HG02885 (cell line): Measurements from ENCODE around the gene RDH5.
A peak's percentile ranks its signal among the peaks of the same experiment; 100 is the strongest.

ENCODE experiments used
- ATAC-seq: cut with Tn5 transposase; IDR thresholded peaks from one replicate; pipeline ENCODE4 v1.9.1; 2021; ENCODE audit warnings: mild to moderate bottlenecking; ENCODE audit not compliant: unreplicated experiment, poor library complexity

Gene RDH5, protein sequence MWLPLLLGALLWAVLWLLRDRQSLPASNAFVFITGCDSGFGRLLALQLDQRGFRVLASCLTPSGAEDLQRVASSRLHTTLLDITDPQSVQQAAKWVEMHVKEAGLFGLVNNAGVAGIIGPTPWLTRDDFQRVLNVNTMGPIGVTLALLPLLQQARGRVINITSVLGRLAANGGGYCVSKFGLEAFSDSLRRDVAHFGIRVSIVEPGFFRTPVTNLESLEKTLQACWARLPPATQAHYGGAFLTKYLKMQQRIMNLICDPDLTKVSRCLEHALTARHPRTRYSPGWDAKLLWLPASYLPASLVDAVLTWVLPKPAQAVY

DNA sequence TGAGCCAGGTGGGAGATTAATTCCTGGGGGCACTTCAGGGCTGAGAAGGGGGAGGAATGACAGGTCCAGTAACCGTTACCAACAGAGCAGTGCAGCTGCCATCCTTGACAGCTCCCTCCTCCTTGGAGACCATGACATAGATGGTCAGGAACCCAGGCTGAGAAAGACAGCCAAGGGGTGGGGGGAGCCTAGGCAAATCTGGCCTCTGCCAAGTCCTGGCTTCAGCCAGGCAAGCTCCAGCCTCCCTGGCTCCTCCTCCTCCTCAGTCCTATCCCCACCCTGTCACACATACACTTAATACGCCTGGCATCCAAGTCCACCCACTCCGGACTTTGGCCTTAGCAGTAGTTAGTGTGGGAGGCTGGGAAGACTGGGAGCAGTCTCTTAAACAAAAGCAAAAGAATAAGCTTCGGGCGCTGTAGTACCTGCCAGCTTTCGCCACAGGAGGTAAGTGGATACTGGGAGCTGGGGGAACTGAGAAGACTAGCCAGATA, at the start of gene RDH5:
Gene RDH5, plus strand, starts transcription at position 323 of the 494 bp plus-strand sequence. CDS start 792 bp downstream, outside the sequence.
- ATAC-seq: no peak

DNA sequence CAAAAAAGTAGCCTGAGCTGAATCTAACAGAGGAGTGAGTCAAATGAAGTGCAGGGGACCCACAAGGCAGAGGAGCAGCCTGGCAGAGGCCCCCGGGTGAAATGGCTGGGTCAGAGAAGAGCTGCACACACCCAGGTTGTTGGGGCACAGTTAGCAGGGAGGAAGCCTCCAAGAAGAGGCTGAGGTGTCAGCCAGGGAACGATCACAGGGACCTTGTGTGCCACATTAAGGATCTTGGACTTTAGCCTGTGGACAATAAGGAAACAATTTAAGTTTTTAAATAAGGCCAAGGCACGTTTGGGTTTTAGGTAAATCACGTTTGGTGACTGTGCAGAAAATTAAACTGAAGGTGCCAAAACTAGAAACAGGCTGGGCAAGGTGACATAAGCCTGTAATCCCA, 48.4 kb upstream of the RDH5 start:
- no peak for ATAC-seq

DNA sequence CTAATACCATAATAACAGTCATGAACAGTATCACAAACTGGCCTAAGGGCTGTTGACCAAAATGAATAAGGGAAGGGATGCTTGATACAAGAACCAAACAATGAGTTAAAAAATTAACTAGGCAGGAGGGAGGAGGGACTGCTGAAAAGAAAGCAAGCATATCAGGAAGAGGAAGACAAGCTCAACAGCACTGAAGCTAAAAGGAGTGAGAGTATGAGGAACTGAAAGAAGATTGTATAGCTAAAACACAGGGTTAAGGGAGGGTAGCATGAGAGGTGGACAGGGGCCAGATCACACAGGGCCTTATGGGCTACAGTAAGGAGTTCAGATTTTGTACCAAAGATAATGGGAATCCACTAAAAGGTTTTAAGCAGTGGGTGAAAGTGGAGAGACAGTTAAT, 46.6 kb upstream of the RDH5 start:
- ATAC-seq: peak; percentile 100

DNA sequence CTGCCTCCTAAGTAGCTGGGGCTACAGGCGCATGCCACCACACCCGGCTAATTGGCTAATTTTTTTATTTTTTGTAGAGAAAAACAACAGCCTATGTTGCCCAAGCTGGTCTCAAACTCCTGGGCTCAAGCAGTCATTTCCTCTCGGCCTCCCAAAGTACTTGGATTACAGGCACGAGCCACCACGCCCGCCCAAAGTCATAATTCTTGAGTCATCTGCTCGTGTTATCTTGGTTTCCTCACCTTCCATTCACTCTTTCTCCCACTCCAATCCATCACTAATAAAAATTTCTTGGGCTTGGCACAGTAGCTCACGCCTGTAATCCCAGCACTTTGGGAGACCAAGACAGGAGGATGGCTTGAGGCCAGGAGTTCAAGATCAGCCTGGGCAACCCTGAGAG, 44.5 kb upstream of the RDH5 start:
- no peak for ATAC-seq

DNA sequence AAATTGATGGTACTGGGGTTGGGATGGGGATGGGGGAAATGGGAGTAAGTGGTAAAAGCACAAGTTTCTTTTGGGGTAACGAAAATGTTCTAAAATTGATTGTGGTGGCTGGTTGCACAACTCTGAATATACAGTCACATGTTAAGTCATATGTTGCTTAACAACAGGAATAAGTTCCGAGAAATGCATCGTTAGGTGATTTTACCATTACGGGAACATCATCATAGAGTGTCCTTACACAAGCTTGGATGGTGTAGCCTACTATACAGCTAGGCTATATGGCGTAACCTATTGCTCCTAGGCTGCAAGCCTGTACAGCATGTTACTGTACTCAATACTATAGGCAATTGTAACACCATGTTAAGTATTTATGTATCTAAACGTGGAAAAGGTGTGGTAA, 43.5 kb upstream of the RDH5 start:
- no peak for ATAC-seq

DNA sequence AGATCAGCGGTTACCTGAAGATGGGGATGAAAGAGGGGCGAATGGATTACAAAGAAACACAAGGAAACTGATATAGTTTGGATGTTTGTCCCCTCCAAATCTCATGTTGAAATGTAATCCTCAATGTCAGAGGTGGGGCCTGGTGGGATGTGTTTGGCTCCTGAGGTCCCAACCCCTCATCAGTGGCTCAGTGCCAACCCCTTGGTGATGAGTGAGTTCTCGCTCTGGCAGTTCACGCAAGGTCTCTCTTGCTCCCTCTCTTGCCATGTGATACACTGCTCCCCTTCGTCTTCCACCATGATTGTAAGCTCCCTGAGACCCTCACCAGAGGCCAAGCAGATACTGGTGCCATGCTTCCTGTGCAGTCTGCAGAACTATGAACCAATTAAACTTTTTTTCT, 40.5 kb upstream of the RDH5 start:
- no peak for ATAC-seq

DNA sequence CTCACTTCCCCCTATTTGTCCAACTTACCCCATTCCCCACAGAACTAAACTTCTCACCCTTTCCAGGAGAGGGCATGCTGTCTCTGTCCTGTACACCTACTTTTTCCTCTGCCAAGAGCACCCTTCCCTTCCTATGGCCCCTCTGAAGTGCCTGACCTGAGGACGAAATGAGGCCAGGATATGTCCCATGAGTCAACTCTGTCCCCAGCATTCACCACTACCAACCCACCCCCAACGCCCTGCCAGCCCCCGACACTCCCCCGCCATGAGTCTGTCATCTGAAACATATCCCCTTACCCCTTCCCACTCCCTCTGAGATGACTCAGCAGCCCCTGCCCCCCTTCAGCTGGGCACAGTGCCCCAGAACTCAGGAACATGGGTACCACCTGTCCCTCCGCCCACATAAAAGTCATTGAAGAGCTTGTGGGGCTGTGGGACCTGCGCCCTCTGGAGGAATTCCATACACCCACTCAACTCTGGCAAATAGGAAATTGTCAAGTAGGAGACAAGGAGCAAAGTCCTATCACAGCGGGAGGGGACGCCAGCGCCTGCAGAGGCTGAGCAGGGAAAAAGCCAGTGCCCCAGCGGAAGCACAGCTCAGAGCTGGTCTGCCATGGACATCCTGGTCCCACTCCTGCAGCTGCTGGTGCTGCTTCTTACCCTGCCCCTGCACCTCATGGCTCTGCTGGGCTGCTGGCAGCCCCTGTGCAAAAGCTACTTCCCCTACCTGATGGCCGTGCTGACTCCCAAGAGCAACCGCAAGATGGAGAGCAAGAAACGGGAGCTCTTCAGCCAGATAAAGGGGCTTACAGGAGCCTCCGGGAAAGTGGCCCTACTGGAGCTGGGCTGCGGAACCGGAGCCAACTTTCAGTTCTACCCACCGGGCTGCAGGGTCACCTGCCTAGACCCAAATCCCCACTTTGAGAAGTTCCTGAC, 38.8 kb upstream of the RDH5 start:
- ATAC-seq: no peak

DNA sequence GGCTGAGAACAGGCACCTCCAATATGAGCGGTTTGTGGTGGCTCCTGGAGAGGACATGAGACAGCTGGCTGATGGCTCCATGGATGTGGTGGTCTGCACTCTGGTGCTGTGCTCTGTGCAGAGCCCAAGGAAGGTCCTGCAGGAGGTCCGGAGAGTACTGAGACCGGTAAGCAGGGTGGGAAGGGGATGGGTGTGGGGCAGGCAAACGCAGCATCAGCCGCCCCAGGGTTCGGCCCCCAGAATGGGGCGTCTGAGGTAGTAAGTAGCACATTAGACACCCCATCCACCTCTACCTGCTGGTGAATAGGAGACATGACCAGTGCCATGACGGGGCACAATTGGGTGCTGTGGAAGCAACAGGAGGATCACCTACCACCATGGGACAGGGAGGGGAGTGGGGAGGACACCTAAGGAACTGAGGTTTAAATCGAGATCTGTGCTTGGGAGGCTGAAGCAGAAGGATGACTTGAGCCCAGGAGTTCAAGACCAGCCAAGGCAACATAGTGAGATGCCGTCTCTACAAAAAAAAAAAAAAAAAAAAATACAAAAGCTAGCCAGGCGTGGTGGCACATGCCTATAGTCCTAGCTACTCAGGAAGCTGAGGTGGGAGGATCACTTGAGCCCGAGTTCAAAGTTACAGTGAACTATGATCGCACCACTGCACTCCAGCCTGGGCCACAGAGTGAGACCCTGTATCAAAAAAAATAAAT, 38.0 kb upstream of the RDH5 start:
- ATAC-seq: no peak

DNA sequence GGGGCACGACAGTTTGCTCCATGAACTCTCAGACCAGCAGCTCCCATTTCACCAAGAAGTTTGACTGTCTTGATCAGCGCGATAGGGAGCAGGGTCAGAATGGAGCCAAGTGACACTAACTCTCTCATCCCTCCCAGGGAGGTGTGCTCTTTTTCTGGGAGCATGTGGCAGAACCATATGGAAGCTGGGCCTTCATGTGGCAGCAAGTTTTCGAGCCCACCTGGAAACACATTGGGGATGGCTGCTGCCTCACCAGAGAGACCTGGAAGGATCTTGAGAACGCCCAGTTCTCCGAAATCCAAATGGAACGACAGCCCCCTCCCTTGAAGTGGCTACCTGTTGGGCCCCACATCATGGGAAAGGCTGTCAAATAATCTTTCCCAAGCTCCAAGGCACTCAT, 36.5 kb upstream of the RDH5 start:
- no peak for ATAC-seq

DNA sequence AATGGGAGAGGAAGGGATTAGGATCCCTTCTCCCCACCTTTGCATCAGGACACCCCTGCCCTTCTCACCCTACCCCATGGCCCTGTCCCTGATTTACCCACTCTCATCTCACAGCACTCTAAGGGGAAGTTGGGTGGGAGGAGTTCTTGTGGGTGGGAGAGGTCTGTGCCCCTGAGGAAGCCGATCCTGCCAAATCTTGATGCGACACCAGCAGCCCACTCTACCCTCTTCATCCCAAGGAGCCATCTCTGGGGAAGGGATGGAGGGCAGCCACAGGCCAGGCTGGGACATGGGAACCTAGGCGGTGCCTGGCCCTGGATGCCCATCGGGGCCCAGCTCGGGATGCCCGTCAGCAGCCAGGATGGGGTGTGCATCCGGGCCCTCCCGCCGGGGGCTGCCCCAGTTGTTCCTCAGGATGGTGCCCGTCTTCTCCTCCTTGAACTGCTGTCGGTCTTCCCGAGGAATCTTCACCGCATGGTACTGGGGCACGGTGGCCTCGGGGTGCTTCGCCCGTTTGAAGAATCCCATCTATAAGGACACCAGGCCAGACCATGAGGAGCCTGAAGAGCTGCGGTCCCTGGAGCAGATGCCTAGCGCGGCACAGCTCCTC, 35.3 kb upstream of the RDH5 start:
- ATAC-seq: no peak

DNA sequence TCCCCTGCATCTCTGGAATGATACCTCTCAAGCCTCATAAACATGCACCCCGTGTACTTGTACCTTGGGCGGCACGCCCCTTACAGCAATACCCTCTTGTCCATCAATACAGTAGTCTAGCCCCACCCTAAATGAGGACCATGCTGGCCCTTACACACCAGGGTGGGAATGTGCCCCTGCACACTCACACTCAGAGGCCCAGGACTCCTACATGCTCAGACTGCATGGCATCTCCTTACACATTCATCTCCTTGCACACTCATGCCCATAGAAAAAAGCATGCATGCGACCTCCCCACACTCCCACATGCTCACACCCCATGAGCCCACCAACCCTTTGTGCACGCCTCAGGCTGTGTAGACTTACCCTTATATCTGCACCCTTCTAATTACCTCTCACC, 34.5 kb upstream of the RDH5 start:
- ATAC-seq: no peak

DNA sequence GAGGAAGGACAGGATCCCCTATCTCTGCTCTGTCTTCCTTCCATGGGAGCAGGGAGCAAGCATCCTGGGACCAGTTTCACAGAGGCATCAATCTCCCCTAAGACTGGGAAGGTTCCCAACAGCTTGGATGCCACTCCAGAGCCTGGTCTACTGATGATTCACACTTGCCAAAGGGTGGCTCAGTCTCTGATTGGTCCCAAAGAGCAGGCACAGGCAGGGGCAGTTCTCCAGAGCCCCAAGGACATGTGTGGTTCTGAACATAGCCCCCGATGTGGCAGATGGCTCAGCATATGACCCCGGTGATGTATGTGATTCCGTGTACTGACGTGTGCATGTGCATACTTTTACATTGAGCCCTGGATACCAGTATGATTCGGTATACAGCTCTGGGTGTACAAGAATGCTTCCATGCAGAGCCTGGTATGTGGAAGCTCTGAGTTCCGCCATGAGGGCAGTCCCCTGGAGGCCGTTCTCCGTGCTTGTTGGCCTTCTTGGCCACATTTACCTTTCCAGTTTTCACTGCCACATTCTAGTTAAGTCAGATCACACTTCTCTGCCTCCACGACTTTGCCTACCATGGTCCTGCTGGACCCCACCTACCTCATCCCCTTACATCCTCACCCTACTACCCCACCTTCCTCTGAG, 33.7 kb upstream of the RDH5 start:
- ATAC-seq: no peak

DNA sequence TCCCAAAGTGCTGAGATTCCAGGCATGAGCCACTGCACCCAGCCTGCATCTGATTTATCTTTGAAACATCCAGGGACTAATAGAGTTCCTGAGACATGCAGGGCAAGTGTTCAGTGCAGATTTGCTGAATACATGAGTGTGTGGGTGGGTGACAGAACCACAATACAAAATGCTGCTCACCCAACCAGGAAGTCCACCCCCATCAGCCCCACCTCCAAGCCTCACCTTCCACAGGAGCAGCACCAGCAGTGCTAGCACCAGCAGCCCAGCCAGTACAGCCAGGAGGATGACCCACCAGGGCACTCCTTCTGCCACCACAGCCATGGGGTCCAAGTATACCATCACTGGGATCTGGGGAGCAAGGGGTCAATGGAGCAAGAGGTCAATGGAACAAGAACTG, 32.4 kb upstream of the RDH5 start:
- peak; percentile 85 for ATAC-seq

DNA sequence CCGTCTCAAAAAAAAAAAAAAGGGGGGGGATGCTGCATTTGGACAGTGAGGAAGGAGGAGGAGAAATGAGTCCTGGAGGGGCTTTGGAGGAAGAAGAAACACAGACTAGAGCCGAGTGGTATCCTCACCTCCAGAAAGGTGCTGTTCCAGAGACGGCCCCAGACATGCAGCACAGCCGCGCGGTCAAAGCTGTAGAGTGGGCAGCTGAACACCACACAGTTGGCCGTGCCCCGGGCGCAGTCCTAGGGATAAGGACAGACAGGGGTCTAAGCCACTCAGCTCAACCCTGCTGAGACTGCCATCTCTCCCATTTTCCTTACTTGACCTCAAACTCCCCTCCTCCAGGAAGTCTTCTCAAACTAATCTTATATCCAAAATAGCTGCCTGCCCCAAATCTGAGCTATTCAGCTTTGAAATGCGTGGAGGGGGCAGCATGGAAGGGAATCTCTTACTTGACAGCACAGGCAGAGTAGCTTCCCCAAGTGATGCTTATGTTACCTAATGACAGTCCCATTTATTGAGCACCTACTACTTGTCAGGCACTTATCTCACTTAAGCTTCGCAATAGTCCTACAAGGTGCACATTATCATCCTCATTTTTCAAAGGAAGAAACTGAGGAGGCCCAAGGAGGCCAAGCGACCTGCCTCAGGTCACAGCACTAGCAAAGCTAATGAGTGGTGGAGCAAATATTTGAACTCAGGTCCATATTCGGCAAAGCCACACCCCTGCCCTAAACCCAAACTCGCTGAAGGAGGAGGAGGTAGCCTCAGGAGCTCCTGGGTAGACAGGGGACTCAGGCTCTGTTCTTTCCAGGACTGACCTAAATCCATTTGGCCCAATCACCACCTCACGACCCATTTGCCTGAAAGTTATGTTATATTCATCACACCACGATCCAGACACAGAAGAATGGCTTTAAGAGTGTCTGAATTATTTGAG, 31.2 kb upstream of the RDH5 start:
- no peak for ATAC-seq

DNA sequence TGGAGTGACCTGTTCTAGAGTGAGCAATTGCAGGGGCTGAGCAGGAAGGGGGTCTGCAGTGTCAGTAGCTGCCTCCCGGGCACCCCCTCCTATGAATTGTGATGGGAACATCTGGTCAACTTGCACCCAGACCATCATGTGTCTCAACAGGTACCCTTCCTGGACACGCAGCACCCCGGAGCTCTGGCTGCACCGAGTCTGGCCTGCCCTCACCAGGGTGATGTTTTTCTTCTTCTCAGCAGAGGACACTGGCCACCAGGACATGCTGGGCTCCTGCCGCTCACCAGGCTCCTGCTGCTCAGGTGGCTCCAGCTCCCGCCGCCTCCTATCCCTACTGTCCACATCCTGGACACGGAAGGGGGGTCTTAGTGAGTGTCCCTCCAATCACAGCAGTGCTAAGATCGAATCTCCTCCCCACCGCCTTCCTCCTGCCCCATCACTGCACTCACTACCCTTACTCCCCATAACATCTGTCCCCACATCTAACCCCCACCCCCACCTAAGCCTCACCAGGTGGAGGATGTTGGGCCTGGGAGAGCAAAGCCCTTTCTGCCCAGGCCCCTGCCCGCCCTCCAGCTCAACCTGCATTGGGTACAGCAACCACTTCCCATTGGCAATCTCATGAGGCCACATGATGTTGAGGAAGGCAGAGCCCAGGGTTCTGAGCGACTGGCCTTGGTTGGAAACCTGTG, 27.4 kb upstream of the RDH5 start:
- no peak for ATAC-seq

DNA sequence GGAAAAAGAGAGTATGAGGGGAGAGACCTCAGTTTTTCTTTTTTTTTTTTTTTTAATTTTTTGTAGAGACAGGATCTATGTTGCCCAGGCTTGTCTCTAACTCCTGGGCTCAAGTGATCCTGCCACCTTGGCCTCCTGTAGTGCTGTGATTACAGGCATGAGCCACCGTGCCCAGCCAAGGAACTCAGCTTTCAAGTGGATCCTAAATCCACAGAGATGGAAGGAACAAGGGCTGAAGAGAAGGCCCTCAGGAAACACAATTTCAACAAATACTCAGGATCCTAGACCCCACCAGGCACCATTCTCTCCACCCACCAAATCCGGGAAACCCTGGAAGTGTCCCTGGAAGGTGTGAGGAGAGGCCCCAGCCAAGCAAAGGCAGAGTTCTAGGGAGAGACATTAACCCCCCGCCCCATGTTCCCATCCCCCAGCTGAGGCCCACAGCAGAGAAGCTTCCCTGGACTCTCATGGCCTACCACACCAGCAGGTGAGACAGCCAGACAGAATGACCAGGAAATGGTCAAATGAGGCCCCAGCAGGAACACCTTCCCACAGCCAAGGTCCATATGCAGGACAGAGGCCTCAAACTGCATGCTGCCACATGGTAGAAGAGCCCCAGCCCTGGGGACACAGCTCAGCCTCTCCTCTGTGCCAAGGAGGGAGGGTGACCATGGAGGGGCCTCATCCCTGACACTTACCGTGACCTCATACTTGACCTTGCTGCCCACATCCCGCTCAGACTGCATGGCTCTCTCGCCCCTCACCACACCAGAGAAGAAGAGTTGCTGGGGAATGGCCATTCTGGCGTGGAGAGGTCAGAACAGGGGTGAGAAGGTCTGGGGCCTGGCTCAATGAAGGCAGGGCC, 26.6 kb upstream of the RDH5 start:
- ATAC-seq: no peak

DNA sequence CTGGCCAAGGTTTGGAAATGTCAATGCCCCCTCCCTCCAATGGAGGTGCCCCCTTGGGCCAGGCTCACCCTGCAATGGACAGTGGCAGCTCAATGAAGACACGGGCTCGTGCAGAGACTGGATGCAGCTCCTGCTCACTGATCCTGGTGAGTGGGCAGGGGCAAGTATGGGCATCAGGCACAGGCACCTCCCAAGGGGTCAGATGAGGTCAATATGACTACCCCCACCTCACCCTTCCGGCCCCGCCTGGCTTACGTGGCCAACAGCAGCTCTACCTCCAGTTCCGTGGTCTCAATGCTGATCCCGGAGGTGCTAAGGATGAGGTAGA, 26.0 kb upstream of the RDH5 start:
- no peak for ATAC-seq
